Measurements from ENCODE around the gene CDV3. TPM values are rescaled to one million over a fixed set of nuclear protein-coding genes. Genes with fewer than 3 reads are reported as not detected.
A peak's percentile ranks its signal among the peaks of the same experiment; 100 is the strongest.

Gene CDV3
- total and polyA plus RNA-seq, 10 of the 15 experiments (the other 5 are each of a cell fraction or from before 2014, with no cell fraction given) = 42.3 to 466 (median 136) TPM

DNA sequence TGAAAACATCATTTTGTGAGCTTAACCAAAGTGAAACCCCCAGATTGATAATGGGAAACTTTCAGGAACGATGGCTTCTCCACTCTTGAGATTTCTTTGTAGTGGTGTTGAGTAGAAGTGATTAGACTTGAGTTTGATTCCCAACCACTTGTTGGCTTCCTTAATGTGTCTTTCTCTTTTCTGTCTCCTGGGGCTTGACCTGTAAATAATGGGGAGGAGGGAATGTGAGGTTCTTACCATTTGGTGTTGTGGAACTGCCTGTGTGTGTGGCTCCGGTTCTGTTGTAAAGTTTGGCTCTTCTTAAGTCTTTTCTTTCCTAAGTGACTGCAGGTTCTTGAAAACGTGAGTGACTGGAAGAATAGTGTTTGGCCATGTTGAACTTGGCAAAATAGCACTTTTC is 2.7 kb downstream of the CDV3 start:
- POLR2A ChIA-PET = interaction anchor here (1.4 to 5.1 kb wide), 3 partner anchors 13 to 128 kb away, joined by 5 to 30 read pairs (median 5); no protein-coding TSS in a partner anchor
- FAIRE-seq (peak; percentile 75), DNase-seq (ENCODE audit: low read depth, low spot score) (no peak), ATAC-seq (no peak)
- BruUV-seq (replicated peaks) = no TSS peak
- peak overlapping the region; percentile 96 for H3K9ac ChIP-seq (ENCODE audit: control insufficient read depth, insufficient read depth, low read length)
- intact Hi-C loops (cut with micrococcal nuclease; ENCODE audit: unreplicated experiment) (loop anchor here (5.0 to 10.0 kb wide), 2 partner anchors 46 to 851 kb away; partner anchors contain the start of gene NPHP3), in situ Hi-C loops (cut with MboI) (no loop called here)
- TF ChIP-seq FOXK2 (IDR thresholded peaks at IDR 0.05) = no peak
- TF ChIP-seq POLR2AphosphoS5 (IDR thresholded peaks at IDR 0.05; ENCODE audit: low read length) = peak; percentile 51
- no peak for TF ChIP-seq SPI1 (IDR thresholded peaks at IDR 0.05; ENCODE audit: borderline replicate concordance, insufficient read depth, low read depth, low read length)
- no peak for TF ChIP-seq NR2C1 (IDR thresholded peaks at IDR 0.05)
- no peak for TF ChIP-seq NBN (IDR thresholded peaks at IDR 0.05)
- TF ChIP-seq MEF2A (IDR thresholded peaks at IDR 0.05; ENCODE audit: insufficient read depth, low read depth, low read length) = no peak
- TF ChIP-seq RUNX3 (IDR thresholded peaks at IDR 0.05; ENCODE audit: low read length) = 0 out of 2 replicates have a peak, but pooled peaks have one; percentile 29
- TF ChIP-seq SMAD1 (IDR thresholded peaks at IDR 0.05; ENCODE audit: low read depth, partially characterized antibody) = no peak
- H3K4me2 ChIP-seq (ENCODE audit: control insufficient read depth, insufficient read depth) = peak overlapping the region; percentile 93
- RAD21 ChIA-PET (ENCODE audit: unreplicated experiment) = interaction anchor here (0.9 to 10.3 kb wide), 9 partner anchors 9 to 128 kb away, joined by 3 to 137 read pairs (median 4); no protein-coding TSS in a partner anchor
- no peaks in the 10 kb centered on the region for H3K27me3 ChIP-seq (replicated peaks in 1 of 2; ENCODE audit: control insufficient read depth in 2 of 2, insufficient read depth in 2 of 2, low read length in 1 of 2)
- peak overlapping the region; percentile 91 for H3K4me3 ChIP-seq
- H3K79me2 ChIP-seq (ENCODE audit: control insufficient read depth, insufficient read depth, low read length) = peaks cover 72% of the 10 kb centered on the region
- no peaks in the 10 kb centered on the region for H3K9me3 ChIP-seq (replicated peaks; ENCODE audit: control insufficient read depth, insufficient read depth, low read length)
- H3K36me3 ChIP-seq (ENCODE audit: control insufficient read depth in 2 of 2, insufficient read depth in 2 of 2, low read length in 1 of 2) = peaks cover 5 to 20% of the 10 kb centered on the region in 2 experiments; a peak in 3 of 4 replicates
- H3K27ac ChIP-seq (ENCODE audit: control insufficient read depth, insufficient read depth) = peak overlapping the region; percentile 95
- WGBS (ENCODE audit: insufficient coverage, insufficient replicate concordance, low lambda C conversion rate, missing lambda C conversion rate) = 2% methylated on average over 3 of the region's 3 CpGs
- peaks cover 4% of the 10 kb centered on the region; the same call in 1 of the 2 replicates for H4K20me1 ChIP-seq (ENCODE audit: control insufficient read depth, insufficient read depth)
- SMC1A ChIA-PET (ENCODE audit: uncharacterized antibody, unreplicated experiment) = interaction anchor here (0.6 to 7.7 kb wide), 11 partner anchors 9 to 128 kb away, joined by 3 to 92 read pairs (median 10); no protein-coding TSS in a partner anchor
- peaks cover 10% of the 10 kb centered on the region for H3K4me1 ChIP-seq (ENCODE audit: control insufficient read depth, insufficient read depth, low read length)
- no peak overlapping the region for H2AFZ ChIP-seq (ENCODE audit: control insufficient read depth, low read depth, low read length)
- CTCF ChIA-PET = interaction anchor here (0.9 to 7.6 kb wide), 4 partner anchors 72 to 111 kb away, joined by 3 to 86 read pairs (median 6); no protein-coding TSS in a partner anchor

All from GM12878 (cell line).